Left kidney (tissue), 2 donors: ENCODE measurements around the gene MIA2. TPM values are rescaled to one million over a fixed set of nuclear protein-coding genes. Genes with fewer than 3 reads are reported as not detected.
"Not testable (repeated sequence)": the region's sequence is repeated elsewhere in the genome, so short reads cannot be mapped to it uniquely, and the experiment has no call there.

Experiments used
- DNase-seq: peaks from one replicate; pipeline ENCODE4 v3.0.0-alpha.2; 2013
- polyA plus RNA-seq: library from polyadenylated mRNA; unstranded; fragments of 120-200 nt; gene quantifications from one replicate; pipeline ENCODE4 v1.2.1, GENCODE V29; 2013; ENCODE audit not compliant: insufficient read length

MIA2 gene
- polyA plus RNA-seq, 1 donor = 84.3 TPM

DNA sequence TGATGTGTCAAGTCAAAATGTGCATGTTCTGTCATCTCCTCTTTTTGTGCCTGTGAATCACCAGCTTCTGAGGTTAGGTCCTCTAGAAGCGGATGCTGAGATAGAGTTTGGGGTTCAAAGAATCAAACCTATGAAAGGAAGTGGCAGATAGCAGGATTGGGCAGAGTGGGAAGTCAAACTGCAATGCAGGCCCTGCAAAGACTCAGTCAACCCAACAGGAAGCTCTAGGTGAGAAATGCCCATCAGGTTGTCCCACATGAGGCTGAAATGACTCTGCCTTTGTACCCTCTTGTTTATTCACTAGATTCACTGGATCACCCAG, 4.5 kb upstream of the MIA2 start:
- DNase-seq = no peak

DNA sequence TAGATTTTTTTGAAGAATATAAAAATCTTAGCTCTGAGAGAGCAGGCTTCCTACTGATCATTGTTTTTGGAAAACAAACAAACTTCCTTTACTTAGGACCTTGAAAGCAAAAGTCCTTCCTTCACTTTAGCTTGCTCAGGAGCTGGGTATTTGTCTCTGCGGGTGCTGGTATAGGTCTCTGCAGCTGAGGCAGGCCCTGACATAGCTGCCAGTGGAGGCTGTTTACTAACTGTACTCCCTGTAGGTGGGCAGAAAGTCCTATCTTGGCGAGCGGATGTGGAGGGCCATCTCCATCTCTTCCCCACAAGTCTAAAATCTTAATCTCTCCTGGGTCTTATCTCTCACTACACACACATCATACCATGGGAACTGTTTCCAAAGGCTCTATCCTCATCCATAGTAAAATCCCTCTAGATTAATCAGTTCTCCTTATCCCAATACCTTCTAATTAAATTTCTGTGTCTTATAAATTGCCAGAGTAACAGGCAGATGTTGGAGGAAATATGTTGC, 4.1 kb upstream of the MIA2 start:
- DNase-seq = no peak

DNA sequence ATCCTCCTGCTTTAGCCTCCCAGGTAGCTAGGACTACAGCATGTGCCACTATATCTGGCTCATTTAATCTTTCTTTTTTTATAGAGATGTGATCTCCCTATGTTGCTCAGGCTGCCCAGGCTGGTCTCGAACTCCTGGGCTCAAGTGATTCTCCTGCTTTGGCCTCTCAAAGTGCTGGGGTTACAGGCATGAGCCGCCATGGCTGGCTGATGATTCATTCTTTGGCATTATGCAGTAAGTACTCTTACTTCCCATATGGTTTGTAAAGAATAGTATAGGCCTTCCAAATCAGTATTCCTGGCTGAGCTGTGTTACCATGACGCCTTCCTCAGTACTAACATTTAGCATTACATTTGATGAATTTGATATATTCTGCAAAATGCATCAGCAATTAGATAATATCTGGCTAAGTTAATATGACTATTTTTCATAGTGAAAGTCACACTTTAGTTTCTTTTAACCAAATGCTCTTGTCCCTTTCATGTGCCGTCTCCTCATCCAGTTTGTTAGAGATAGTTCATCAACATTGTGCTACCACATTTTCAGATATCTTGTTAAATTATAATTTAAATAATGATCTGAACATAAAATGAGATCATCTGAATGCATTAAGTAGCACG, 3.2 kb upstream of the MIA2 start:
- no peak for DNase-seq

DNA sequence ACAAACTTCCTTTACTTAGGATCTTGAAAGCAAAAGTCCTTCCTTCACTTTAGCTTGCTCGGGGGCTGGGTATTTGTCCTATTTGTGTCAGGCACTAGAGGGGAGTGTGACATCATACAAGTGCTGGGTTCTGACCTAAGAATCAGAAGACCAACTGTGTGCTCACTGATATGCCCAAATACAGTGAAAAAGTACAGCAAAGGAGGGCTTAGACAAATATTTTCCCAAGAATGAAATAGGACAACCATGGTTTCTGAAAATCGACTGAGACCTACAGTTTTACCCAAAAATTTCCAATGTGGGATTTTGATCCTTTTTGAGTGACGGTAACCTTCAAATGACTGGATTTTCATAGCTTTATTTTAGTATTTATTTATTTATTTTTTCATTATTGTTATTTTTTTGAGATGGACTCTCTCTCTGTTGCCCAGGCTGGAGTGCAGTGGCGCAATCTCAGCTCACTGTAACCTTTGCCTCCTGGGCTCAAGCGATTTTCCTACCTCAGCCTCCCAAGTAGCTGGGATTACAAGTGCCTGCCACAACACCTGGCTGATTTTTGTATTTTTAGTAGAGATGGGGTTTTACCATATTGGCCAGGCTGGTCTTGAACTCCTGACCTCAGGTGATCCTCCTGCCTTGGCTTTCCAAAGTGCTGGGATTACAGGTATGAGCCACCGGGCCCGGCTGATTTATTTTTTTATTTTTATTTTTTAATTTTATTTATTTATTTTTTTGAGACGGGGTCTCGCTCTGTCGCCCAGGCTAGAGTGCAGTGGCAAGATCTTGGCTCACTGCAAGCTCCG, 1.8 kb upstream of the MIA2 start:
- not testable (repeated sequence) for DNase-seq

DNA sequence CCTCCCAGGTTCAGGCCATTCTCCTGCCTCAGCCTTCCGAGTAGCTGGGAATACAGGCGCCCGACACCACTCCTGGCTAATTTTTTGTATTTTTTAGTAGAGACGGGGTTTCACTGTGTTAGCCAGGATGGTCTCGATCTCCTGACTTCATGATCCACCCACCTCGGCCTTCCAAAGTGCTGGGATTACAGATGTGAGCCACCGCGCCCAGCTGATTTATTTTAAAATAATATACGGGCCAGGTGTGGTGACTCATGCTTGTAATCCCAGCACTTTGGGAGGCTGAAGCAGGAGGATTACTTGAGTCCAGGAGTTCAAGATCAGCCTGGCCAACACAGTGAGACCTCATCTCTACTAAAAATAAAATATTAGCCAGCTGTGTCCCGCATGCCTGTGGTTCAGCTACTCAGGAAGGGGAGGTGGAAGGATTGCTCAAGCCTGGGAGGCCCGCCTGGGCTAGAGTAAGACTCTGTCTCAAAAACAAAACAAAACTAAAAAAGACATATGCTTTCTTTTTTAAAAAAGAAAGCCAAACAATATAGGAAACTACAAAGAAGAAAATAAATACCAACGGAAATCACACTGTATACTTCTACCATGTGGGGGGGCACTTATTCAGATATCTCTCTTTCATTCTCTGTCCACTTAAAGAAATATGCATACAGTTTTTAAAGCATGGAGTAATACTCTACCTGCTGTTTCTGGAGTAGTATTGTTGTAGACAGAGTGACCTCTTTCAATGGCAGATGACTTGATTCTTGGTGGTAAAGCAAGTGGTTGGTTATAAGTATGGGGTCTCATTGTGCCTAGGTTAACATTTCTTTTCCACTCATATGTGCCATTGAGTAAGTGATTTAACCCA, 930 bp upstream of the MIA2 start:
- DNase-seq = no peak

DNA sequence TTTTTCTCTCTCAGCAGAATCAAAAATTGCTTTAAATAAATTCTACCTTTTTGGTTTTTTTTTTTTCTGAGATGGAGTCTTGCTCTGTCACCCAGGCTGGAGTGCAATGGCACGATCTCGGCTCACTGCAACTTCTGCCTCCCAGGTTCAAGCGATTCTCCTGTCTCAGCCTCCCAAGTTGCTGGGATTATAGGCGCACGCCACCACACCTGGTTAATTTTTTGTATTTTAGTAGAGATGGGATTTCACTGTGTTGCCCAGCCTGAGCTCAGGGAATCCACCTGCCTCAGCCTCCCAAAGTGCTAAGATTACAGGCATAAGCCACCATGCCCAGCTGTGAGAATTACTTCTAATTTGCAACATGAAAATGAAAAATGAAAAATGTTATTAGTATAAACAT, 1.3 kb downstream of the MIA2 start:
- not testable (repeated sequence) for DNase-seq

DNA sequence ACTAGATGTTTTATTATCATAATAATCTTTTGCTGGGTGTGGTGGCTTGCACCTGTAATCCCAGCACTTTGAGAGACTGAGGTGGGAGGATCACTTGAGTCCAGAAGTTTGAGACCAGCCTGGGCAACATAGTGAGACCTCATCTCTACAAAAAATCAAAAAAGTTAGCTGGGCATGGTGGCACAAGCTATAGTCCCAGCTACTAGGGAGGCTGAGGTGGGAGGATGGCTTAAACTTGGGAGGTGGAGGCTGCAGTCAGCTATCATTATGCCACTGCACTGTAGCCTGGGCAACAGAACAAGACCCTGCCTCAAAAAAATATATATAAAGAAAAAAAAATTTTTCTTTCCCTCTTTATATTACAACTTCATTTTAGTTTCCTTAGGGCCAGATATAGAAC, 1.8 kb downstream of the MIA2 start:
- not testable (repeated sequence) for DNase-seq

DNA sequence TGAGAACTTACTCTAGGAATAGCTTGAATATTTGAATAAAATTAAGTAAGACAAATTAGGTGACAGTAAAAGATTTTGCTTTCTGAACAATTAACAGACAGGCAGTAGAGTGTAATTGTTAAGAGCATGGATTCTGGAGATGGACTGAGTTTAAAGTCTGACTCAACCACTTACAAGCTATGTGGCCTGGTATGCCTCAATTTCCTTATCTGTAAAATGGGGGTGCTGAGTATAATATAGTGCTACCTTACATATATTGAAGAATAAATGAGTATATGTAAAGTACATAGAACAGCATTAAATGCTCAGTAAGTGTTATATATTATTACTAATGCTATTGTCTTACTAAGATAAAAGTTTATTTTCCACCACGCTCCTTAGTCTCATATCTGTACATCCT, 7.1 kb downstream of the MIA2 start:
- no peak for DNase-seq

DNA sequence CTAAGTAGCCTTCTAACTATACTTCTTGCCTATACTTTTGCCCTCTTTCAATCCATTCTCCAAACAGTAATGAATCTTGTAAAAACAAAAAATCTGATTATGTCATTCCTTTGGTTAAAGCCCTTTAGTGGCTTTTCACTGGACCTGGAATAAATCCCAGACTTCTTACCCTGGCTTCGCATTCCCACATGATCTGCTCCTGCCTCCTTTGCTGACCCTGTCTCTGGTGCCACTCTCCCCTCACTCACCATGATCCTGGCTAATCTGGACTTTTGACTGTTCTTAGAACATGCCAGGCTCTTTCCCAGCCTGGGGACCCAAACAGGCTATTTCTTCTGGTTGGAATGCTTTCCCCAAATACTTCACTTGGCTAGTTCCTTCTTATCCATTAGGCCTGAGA, 7.9 kb downstream of the MIA2 start:
- no peak for DNase-seq

DNA sequence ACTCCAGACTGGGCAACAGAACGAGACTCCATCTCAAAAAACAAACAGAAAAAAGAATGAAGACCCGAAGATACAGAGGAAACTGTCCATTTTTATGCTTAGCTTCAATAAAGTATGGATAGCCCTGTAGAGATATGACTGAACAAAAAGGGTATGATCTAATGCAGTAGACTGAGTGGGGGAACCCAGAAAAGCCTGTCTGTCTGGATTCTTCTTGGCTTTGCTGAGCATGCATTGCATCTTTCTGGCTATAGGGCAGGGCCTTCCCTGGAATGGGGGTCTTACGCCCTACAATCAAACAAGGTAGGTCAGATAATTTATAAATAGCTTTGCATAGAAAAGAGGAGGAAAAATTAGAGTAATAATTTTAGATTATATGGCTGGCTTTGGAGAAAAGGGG, 10.1 kb downstream of the MIA2 start:
- no peak for DNase-seq

DNA sequence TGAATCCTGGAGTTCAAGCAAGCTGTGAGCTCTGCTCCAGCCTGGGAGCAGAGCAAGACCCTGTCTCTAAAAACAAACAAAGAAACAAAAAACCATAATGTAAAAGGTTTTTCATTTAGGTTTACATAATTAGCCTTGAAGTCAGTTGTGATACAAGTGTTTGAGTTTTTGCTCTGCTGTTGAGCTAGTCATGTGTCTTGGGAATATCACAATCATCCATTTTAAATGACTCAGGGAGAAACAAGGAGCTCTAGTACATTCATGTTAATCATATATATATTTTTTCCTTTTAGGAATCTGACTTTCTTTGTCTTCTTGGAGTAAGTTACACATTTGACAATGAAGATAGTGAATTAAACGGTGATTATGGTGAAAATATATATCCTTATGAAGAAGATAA, 12.9 kb downstream of the MIA2 start:
- DNase-seq = no peak

DNA sequence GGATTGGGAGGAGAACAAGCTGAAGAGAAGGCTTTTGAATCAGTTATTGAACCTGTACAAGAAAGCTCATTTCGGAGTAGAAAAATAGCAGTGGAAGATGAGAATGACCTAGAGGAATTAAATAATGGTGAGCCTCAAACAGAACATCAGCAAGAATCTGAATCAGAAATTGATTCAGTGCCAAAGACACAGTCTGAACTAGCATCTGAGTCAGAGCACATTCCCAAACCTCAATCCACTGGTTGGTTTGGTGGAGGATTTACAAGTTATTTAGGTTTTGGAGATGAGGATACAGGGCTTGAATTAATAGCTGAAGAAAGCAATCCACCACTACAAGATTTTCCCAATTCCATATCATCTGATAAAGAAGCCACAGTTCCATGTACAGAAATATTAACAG, 13.5 kb downstream of the MIA2 start:
- no peak for DNase-seq

DNA sequence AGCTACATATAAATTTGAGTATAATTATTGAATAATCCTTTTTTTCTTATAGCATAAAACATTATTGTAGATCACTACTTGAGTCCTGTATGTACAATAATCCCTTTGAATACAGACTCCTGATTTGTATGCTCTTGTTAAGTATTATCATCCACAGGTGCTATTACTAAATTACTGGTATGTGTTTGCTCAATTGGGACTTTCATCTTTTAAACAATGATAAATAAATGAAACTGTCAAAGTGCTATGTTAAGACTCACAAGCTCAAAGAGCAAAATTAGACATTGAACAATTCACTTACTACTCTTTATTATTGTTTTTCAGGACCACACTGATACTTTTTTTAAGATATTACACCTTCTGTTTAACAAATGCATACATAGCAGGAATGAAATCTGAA, 17.8 kb downstream of the MIA2 start:
- DNase-seq = no peak

DNA sequence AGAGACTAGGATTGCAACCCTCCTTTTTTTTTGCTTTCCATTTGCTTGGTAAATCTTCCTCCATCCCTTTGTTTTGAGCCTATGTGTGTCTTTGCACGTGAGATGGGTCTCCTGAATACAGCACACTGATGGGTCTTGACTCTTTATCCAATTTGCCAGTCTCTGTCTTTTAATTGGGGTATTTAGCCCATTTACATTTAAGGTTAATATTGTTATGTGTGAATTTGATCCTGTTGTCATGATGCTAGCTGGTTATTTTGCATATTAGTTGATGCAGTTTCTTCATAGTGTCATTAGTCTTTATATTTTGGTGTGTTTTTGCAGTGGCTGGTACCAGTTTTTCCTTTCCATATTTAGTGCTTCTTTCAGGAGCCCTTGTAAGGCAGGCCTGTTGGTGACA, 23.7 kb downstream of the MIA2 start:
- not testable (repeated sequence) for DNase-seq

DNA sequence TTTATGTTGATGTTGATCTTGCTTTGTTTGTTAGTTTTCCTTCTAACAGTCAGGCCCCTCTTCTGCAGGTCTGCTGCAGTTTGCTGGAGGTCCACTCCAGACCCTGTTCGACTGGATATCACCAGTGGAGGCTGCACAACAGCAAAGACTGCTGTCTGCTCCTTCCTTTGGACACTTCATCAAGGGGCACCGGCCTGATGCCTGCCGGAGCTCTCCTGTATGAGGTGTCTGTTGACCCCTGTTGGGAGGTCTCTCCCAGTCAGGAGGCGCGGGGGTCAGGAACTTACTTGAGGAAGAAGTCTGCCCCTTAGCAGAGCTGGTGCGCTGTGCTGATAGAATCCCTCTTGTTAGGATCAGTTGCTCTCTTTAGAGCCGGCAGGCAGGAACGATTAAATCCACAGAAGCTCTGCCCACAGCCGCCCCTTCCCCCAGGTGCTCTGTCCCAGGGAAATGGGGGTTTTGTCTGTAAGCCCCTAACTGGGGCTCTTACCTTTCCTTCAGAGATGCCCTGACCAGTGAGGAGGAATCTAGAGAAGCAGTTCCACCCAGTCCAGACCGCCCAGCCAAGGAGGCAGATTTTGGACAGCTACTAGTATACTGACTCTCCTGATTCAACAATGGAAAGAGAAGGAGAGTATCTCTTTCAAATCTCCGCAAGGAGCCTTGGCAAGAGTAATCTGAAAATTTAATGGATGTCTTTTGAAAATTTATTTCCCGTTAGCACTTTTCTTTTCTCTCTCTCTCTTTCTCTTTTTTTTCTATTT, 25.2 kb downstream of the MIA2 start:
- DNase-seq = no peak

DNA sequence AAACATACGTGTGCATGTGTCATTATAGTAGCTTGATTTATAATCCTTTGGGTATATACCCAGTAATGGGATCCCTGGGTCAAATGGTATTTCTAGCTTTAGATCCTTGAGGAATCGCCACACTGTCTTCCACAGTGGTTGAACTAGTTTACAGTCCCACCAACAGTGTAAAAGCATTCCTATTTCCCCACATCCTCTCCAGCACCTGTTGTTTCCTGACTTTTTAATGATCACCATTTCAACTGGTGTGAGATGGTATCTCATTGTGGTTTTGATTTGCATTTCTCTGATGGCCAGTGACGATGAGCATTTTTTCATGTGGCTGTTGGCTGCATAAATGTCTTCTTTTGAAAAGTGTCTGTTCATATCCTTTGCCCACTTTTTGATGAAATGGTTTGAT, 26.4 kb downstream of the MIA2 start:
- not testable (repeated sequence) for DNase-seq

DNA sequence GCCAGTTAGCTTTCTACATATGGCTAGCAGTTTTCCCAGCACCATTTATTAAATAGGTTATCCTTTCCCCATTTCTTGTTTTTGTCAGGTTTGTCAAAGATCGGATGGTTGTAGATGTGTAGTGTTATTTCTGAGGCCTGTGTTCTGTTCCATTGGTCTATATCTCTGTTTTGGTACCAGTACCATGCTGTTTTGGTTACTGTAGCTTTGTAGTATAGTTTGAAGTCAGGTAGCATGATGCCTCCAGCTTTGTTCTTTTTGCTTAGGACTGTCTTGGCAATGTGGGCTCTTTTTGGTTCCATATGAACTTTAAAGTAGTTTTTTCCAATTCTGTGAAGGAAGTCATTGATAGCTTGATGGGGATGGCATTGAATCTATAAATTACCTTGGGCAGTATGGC, 28.5 kb downstream of the MIA2 start:
- not testable (repeated sequence) for DNase-seq

DNA sequence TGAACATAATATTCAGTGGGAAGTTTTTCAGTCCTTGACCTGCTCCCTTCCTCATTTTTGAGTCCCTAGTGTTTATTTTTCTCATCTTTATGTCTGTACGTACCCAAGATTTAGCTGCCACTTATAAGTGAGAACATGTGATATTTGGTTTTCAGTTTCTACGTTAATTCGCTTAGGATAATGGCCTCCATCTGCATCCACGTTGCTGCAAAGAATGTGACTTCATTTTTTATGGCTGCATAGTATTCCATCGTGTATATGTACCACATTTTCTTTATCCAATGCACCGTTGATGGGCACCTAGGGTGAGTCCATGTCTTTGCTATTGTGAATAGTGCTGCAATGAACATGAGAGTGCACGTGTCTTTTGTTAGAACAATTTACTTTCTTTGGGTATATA, 30.3 kb downstream of the MIA2 start:
- no peak for DNase-seq

DNA sequence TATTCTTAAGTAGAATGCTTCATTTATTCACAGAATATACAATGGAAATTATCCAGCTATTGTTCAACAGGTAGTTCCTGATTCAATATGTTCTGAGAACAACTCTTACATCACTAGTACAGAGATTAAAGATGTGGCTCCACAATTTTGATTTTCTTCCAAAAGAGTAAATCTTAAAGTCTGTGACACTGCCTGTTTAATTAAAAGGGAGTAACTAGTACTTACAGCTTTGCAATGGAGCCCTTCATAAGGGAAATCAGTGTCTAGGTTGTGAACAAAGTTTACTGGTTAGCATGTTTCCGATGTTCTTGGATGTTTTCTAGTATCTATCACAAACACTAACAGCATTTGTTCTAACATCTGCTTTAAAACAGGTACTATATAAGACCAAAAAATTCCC, 30.8 kb downstream of the MIA2 start:
- DNase-seq = no peak

DNA sequence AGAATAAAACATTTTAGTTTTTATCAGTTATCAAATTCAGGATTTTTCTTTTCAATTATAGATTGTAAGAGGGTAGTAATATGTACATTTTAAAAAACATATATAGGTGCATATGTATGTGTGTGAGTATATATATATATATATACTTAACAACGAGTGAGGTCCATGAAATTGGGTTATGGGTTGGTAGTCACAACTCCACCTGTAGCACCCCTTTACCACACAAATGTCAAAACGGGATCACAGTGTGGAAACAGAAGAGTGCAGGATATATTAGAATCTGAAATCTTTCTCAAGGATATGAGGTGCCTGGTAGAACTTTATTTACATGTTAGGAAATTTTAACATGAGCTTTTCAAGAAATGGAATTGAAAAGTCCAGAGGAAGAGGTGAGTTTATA, 31.3 kb downstream of the MIA2 start:
- DNase-seq = no peak

DNA sequence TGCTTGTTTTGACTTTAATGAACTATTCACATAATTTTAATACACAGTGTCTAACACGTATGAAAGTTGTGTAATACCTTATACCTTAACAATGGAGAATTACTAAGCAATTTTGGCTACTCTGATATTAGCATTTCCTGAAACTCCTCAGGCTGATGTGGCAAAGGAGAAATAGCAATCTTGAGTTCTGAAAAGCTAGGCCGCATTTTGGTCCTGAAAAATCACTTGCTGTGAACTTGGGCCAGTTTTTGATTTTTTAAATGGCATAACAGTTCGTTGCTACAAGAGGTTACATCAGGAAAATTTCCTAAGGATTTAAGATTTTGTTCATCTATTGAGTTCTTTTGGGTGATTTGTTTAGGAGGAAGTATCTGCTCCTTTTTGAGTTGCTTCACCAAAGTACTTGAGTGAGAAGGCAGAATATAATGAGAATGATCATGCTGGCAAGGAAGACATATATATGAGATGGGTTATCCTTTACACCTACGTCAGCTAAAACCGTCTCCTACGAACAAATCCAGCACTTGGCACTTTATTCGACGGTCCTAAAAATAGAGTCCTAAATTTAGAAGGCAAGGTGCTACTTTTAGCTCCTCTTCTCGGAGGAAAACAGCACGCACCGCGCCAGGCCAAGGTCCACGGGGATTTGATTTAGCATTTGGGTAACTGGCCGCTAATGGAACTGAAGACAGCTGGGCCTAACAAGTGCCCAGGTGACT, 32.2 kb downstream of the MIA2 start:
- no peak for DNase-seq

DNA sequence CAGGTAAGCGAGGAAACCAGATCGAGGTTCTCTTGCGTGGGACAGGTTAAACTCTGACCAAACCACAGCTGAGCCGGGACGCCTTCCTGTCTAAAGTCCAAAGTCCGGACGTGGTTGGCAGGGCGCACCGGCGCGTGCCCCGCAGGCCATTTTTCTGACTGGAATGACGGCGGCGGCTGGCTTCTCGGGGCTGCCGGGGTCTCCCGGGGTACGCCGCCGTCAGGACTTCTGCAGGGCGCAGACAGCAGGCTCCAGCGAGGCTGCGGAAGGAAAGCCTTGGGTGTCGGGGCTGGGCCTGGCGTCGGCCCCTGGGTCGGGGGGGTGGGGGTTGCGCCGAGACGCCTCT, 32.8 kb downstream of the MIA2 start:
- DNase-seq = peak; percentile 67
